Nephron (organoid): ENCODE measurements around the gene FSIP1.

ENCODE experiments used
- H3K27ac Mint-ChIP-seq, 3 experiments: 2 replicates each; pipeline ENCODE4 v1.8.0; 2020; ENCODE audit warnings: mixed read lengths in 3 of 3, mild to moderate bottlenecking in 2 of 3, moderate library complexity in 1 of 3
- H3K27me3 Mint-ChIP-seq: 2 replicates; pipeline ENCODE4 v1.8.0; 2021; ENCODE audit warnings: low read depth, mild to moderate bottlenecking, moderate library complexity, mixed read lengths
- H3K36me3 Mint-ChIP-seq: 2 replicates; pipeline ENCODE4 v1.8.0; 2020; ENCODE audit warnings: low read depth, mixed read lengths
- H3K4me1 Mint-ChIP-seq: 2 replicates; pipeline ENCODE4 v1.8.0; 2020; ENCODE audit warnings: mixed read lengths
- H3K4me3 Mint-ChIP-seq, 3 experiments: 2 replicates each; pipeline ENCODE4 v1.8.0; 2020; ENCODE audit warnings: mild to moderate bottlenecking in 3 of 3, mixed read lengths in 3 of 3, moderate library complexity in 2 of 3
- H3K9me3 Mint-ChIP-seq: 2 replicates; pipeline ENCODE4 v1.8.0; 2020; ENCODE audit warnings: mixed read lengths
- TF ChIP-seq, protein P1 (sequence below), 3 experiments: fragments of 200-600 bp; sonication (generic); IDR thresholded peaks; one replicate each; pipeline ENCODE4 v1.5.0; 2021; ENCODE audit warnings: antibody characterized with exemption in 3 of 3; ENCODE audit not compliant: unreplicated experiment in 3 of 3

The FSIP1 gene

DNA sequence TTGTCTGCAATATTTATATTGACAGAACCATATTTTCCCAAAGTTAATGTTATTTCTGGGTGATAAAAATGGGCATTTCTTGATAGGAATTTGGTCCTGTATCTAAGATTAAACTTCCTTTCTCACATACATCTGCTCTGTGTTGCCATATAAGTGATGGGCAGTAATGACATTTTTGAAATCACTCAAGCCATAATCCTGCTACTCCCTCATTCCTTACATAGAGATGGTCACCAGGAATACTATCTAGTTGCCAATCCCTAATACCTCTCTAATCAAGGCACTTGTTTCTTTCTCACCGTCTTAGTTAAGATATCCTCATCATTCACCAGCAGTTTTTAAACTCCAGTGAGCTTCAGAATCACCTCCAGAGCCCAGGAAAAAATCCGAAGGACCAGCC lies 68.4 kb downstream of the FSIP1 start:
- Mint-ChIP-seq H3K9me3 (no peaks in the 10 kb centered on the region), H3K4me1 (peaks cover 5% of the 10 kb centered on the region), H3K36me3 (no peaks in the 10 kb centered on the region), H3K27ac (no peak overlapping the region), H3K4me3 (no peak overlapping the region), H3K27me3 (no peaks in the 10 kb centered on the region)
- TF ChIP-seq, protein P1, sequence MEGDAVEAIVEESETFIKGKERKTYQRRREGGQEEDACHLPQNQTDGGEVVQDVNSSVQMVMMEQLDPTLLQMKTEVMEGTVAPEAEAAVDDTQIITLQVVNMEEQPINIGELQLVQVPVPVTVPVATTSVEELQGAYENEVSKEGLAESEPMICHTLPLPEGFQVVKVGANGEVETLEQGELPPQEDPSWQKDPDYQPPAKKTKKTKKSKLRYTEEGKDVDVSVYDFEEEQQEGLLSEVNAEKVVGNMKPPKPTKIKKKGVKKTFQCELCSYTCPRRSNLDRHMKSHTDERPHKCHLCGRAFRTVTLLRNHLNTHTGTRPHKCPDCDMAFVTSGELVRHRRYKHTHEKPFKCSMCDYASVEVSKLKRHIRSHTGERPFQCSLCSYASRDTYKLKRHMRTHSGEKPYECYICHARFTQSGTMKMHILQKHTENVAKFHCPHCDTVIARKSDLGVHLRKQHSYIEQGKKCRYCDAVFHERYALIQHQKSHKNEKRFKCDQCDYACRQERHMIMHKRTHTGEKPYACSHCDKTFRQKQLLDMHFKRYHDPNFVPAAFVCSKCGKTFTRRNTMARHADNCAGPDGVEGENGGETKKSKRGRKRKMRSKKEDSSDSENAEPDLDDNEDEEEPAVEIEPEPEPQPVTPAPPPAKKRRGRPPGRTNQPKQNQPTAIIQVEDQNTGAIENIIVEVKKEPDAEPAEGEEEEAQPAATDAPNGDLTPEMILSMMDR (IDR thresholded peaks at IDR 0.05; ENCODE audit: unreplicated experiment in 3 of 3), result no peak

DNA sequence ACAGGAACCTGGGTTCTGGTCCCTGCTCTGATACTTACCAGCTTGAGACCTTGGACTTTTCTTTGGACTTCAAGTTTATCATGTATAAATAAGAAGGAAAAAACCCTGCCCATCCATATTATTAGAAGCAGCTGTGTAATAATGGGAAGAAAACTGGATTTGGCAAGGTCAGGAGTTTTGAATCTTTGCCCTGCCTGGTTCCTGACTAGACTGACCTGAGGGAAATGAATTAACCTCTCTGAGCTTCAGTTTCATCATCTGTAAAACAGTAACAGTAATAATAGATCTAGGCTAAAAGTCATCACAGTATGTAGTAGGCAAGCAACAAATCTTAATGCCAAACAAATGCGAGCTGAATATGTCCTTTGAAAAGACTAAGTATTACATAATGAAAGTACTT lies 68.8 kb downstream of the FSIP1 start:
- no peak overlapping the region for H3K27ac Mint-ChIP-seq
- H3K9me3 Mint-ChIP-seq, result no peaks in the 10 kb centered on the region
- H3K36me3 Mint-ChIP-seq, result no peaks in the 10 kb centered on the region
- H3K4me3 Mint-ChIP-seq, result no peak overlapping the region
- TF ChIP-seq, protein P1 (IDR thresholded peaks at IDR 0.05; ENCODE audit: unreplicated experiment in 3 of 3), result no peak
- H3K4me1 Mint-ChIP-seq, result peaks cover under 1% of the 10 kb centered on the region
- H3K27me3 Mint-ChIP-seq, result no peaks in the 10 kb centered on the region

DNA sequence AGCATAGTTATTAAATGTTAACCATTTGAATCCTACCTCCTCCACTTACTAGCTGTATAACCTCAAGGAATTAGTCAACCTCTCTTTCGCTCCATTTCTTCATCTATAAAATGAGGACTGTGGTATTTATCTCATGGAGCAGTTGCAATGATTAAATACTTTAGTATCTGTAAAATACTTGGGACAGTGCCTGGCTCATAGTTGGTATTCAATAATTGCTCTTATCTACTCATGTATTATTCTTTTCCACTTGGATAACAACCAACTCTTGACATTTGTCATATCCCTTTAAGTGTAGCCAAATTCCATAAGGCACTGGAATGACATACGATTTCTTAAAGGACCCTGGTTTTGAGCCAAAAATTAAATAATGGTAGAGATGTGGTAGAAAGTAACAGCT lies 72.0 kb downstream of the FSIP1 start:
- no peaks in the 10 kb centered on the region for H3K4me1 Mint-ChIP-seq
- H3K4me3 Mint-ChIP-seq, result no peak overlapping the region
- H3K27me3 Mint-ChIP-seq, result no peaks in the 10 kb centered on the region
- no peaks in the 10 kb centered on the region for H3K9me3 Mint-ChIP-seq
- no peaks in the 10 kb centered on the region for H3K36me3 Mint-ChIP-seq
- no peak overlapping the region for H3K27ac Mint-ChIP-seq
- TF ChIP-seq, protein P1 (IDR thresholded peaks at IDR 0.05; ENCODE audit: unreplicated experiment in 3 of 3), result no peak

DNA sequence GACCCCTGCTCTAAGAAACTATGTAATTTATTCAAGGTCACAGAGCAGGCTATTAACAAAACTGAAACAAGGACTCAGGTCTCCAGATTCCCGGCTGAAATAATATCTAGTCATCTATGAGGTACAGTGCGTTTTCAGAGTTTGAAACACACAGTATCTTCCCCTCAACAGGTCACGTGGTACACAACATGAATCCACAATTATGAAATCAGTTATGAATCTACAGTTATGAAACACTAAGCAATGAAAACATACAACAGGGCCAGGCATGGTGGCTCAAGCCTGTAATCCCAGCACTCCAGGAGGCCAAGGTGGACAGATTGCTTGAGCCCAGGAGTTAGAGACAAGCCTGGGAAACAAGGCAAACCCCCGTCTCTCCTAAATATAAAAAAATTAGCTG lies 72.7 kb downstream of the FSIP1 start:
- no peaks in the 10 kb centered on the region for H3K36me3 Mint-ChIP-seq
- TF ChIP-seq, protein P1 (IDR thresholded peaks at IDR 0.05; ENCODE audit: unreplicated experiment in 3 of 3), result no peak
- no peak overlapping the region for H3K4me3 Mint-ChIP-seq
- no peaks in the 10 kb centered on the region for H3K4me1 Mint-ChIP-seq
- no peak overlapping the region for H3K27ac Mint-ChIP-seq
- H3K9me3 Mint-ChIP-seq, result no peaks in the 10 kb centered on the region
- H3K27me3 Mint-ChIP-seq, result no peaks in the 10 kb centered on the region

DNA sequence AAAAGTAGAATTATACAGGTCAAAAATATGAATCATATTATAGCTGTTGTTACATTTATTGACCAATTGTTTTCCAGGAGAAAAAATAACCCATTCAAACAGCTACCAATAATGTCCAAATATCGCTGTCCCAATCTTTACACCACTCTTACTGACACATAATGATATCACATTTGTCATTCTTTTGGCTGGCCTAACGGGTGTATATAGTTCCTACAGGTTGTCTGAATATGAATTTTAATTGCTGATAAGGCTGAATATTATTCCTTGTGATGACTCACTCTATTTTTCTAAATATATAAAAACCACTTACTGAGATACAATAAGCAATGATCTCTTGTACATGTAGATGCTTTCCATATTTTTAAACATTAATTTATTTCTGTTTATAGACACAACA lies 76.4 kb downstream of the FSIP1 start:
- H3K36me3 Mint-ChIP-seq, result no peaks in the 10 kb centered on the region
- no peaks in the 10 kb centered on the region for H3K9me3 Mint-ChIP-seq
- H3K4me1 Mint-ChIP-seq, result no peaks in the 10 kb centered on the region
- TF ChIP-seq, protein P1 (IDR thresholded peaks at IDR 0.05; ENCODE audit: unreplicated experiment in 3 of 3), result no peak
- no peak overlapping the region for H3K27ac Mint-ChIP-seq
- H3K4me3 Mint-ChIP-seq, result no peak overlapping the region
- no peaks in the 10 kb centered on the region for H3K27me3 Mint-ChIP-seq

DNA sequence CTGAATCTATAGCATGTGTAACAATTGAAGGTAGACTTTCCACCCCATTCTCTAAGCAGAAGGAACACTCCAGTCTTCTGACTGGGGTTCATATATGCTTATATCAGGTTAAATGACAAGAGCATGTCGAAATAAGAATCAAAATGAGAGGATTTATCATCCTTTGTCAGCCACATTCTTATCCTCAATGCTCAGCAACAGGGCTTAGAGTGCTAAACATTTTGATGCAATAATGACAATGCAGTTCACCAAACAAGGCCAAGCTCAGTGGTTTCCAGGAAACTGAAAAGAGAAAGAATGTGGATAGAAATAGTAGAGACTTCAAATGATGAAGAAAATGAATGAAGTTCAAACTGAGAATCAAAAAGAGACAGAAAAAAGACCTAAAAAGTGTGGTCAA lies 78.0 kb downstream of the FSIP1 start:
- no peak overlapping the region for H3K27ac Mint-ChIP-seq
- no peaks in the 10 kb centered on the region for H3K27me3 Mint-ChIP-seq
- peaks cover 7% of the 10 kb centered on the region for H3K4me1 Mint-ChIP-seq
- TF ChIP-seq, protein P1 (IDR thresholded peaks at IDR 0.05; ENCODE audit: unreplicated experiment in 3 of 3), result no peak
- H3K9me3 Mint-ChIP-seq, result no peaks in the 10 kb centered on the region
- H3K4me3 Mint-ChIP-seq, result no peak overlapping the region
- H3K36me3 Mint-ChIP-seq, result no peaks in the 10 kb centered on the region
